GM12878 (cell line): ENCODE measurements around the gene ANAPC5. TPM values are rescaled to one million over a fixed set of nuclear protein-coding genes. Genes with fewer than 3 reads are reported as not detected.

Experiments
- ATF7 ChIP-seq: fragments of 450-650 bp; IDR thresholded peaks from 2 replicates; pipeline ENCODE4 v1.6.1; 2016; ENCODE audit warnings: low read depth, mild to moderate bottlenecking
- CBX5 ChIP-seq: sonication (generic); IDR thresholded peaks from 2 replicates; pipeline ENCODE4 v1.6.1; 2016; ENCODE audit warnings: low read depth, moderate library complexity, mild to moderate bottlenecking, inconsistent platforms
- DPF2 ChIP-seq: fragments of 450-650 bp; IDR thresholded peaks from 2 replicates; pipeline ENCODE4 v1.6.1; 2017; ENCODE audit warnings: mild to moderate bottlenecking
- FOXM1 ChIP-seq: IDR thresholded peaks from 2 replicates; pipeline ENCODE4 v1.6.1; 2012; ENCODE audit warnings: low read depth, mild to moderate bottlenecking, inconsistent platforms, low read length, moderate library complexity
- HDAC6 ChIP-seq: fragments of 200-600 bp; sonication (generic); IDR thresholded peaks from one replicate; pipeline ENCODE4 v1.8.0; 2017; ENCODE audit warnings: antibody characterized with exemption; ENCODE audit not compliant: unreplicated experiment
- KAT2A ChIP-seq: conservative IDR thresholded peaks from 2 replicates; pipeline ENCODE4 v1.6.1; 2011; ENCODE audit warnings: low read depth, low read length; ENCODE audit not compliant: control insufficient read depth
- KDM1A ChIP-seq: fragments of 200-600 bp; sonication (generic); IDR thresholded peaks from 2 replicates; pipeline ENCODE4 v1.6.1; 2016; ENCODE audit warnings: borderline replicate concordance
- MEF2B ChIP-seq: fragments of 450-650 bp; IDR thresholded peaks from 2 replicates; pipeline ENCODE4 v1.6.1; 2018; ENCODE audit warnings: mild to moderate bottlenecking, moderate library complexity; ENCODE audit not compliant: partially characterized antibody, poor library complexity, severe bottlenecking
- MTA2 ChIP-seq: fragments of 450-650 bp; IDR thresholded peaks from 2 replicates; pipeline ENCODE4 v1.6.1; 2016; ENCODE audit warnings: low read depth, mild to moderate bottlenecking, moderate library complexity
- MTA3 ChIP-seq: IDR thresholded peaks from 2 replicates; pipeline ENCODE4 v1.6.1; 2012; ENCODE audit warnings: low read length, inconsistent platforms, borderline replicate concordance
- NFIC ChIP-seq: IDR thresholded peaks from 2 replicates; pipeline ENCODE4 v1.6.1; 2012; ENCODE audit warnings: low read depth, mild to moderate bottlenecking, inconsistent platforms, low read length, moderate library complexity
- NFXL1 ChIP-seq: fragments of 450-650 bp; IDR thresholded peaks from 2 replicates; pipeline ENCODE4 v1.6.1; 2017; ENCODE audit warnings: antibody characterized with exemption, mild to moderate bottlenecking, borderline replicate concordance
- PML ChIP-seq: IDR thresholded peaks from 2 replicates; pipeline ENCODE4 v1.6.1; 2012; ENCODE audit warnings: low read length, inconsistent platforms
- POLR2AphosphoS5 ChIP-seq: IDR thresholded peaks from 2 replicates; pipeline ENCODE4 v1.6.1; 2011; ENCODE audit warnings: mild to moderate bottlenecking, low read length, inconsistent platforms
- RAD21 ChIP-seq: IDR thresholded peaks from 2 replicates; pipeline ENCODE4 v1.6.1; 2011; ENCODE audit warnings: mild to moderate bottlenecking, low read depth, low read length, moderate library complexity; ENCODE audit not compliant: insufficient read depth
- RELA ChIP-seq: fragments of 450-650 bp; IDR thresholded peaks from 2 replicates; pipeline ENCODE4 v1.8.0; 2014; ENCODE audit warnings: borderline replicate concordance; ENCODE audit not compliant: partially characterized antibody
- SPI1 ChIP-seq: IDR thresholded peaks from 2 replicates; pipeline ENCODE4 v1.6.1; 2011; ENCODE audit warnings: low read depth, mild to moderate bottlenecking, low read length, moderate library complexity, borderline replicate concordance; ENCODE audit not compliant: insufficient read depth
- TARDBP ChIP-seq: IDR thresholded peaks from 2 replicates; pipeline ENCODE4 v1.6.1; 2016; ENCODE audit warnings: borderline replicate concordance
- TCF3 ChIP-seq: IDR thresholded peaks from 2 replicates; pipeline ENCODE4 v1.6.1; 2012; ENCODE audit warnings: low read depth, mild to moderate bottlenecking, low read length, borderline replicate concordance; ENCODE audit not compliant: insufficient read depth
- ZNF24 ChIP-seq: fragments of 450-650 bp; IDR thresholded peaks from 2 replicates; pipeline ENCODE4 v1.6.1; 2017; ENCODE audit warnings: antibody characterized with exemption, mild to moderate bottlenecking
- polyA plus RNA-seq, 11 experiments: library from polyadenylated mRNA; depleted of rRNA in 4 of 11; unstranded in 6 of 11; stranded (reverse) in 5 of 11; fragments of >200 nt; fragmentation: Nextera tagmentation in 4 of 11; fragmentation: Illumina TruSeq in 1 of 11; extraction: Ambion mirVana in 4 of 11; extraction: Trizol in 1 of 11; gene quantifications; 1 replicate in 1 of 11; 2 replicates in 10 of 11; pipeline versions ENCODE4 v1.2.1 to v1.2.3, GENCODE V29; 2011 to 2016; ENCODE audit warnings: inconsistent platforms in 2 of 11, missing spikeins in 2 of 11, low read depth in 1 of 11
- total RNA-seq, 4 experiments: library from RNA; depleted of rRNA in 3 of 4; stranded (reverse); fragments of >200 nt in 3 of 4; fragmentation: Illumina TruSeq in 1 of 4; extraction: Trizol in 1 of 4; gene quantifications; 2 replicates each; pipeline versions ENCODE4 v1.2.1 to v1.2.3, GENCODE V29; 2013 to 2021
- TF ChIP-seq, protein P1 (sequence below): fragments of 450-650 bp; formaldehyde crosslinking; IDR thresholded peaks from 2 replicates; pipeline ENCODE4 v1.5.0; 2022; ENCODE audit warnings: mild to moderate bottlenecking, missing genetic modification characterization
- TF ChIP-seq, protein P2 (sequence below): fragments of 450-650 bp; IDR thresholded peaks from 2 replicates; pipeline ENCODE4 v1.6.1; 2017; ENCODE audit warnings: mild to moderate bottlenecking, low read depth, inconsistent platforms; ENCODE audit not compliant: poor library complexity, severe bottlenecking
- TF ChIP-seq, protein P3 (sequence below): fragments of 450-650 bp; IDR thresholded peaks from 2 replicates; pipeline ENCODE4 v1.6.1; 2016; ENCODE audit warnings: mild to moderate bottlenecking

ANAPC5 gene
- total and polyA plus RNA-seq, 10 of the 15 experiments (the other 5 are each of a cell fraction or from before 2014, with no cell fraction given) = 102 to 227 (median 166) TPM

DNA sequence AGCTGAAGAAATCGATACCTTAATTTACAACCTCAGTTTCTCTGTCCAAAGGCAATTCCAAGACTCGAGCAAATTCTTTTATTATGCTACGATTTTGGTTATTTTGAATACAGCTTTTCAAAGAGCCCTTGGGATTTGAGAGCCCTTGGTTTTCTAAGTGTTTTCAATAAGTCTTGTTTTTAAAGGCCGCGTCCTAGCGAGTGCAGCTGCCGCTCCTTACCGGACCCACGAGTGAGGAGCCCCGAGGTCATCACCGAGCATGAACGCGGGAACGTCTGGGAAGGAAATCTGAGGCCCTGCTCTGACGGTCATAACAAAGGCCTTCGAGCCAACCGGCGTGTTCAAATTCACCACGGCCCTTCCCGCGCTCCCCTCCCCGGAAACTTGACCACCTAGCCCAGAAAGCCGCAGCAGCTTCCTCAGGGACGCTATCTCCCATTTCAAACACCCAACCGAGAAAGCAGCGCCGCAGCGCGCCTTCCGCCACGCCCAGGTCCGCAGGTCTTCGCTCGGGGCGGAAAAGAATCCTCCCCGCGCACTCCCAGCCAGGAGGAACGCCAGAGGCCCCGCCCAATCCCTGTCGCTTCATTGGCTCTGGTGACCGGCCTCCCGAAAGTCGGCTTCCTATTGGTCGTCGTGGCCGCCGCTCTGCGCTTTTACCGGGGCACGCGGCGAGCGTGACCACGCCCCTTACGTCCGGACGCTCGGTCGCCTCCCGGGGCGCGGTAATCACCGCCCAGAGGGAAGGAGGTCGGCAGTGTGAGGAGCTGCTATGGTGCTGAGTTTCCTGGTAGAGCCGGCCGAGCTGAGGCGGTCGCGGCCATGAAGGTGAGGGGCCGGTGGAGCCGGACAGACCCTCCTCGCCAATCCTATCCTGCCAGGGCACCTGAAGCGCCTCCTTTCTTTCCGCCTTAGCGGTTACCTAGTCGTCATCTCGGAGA, 47.5 kb upstream of the ANAPC5 start, which contains the start of gene RNF34 (continued):
- TF ChIP-seq RAD21 (no peak), TCF3 (peak; percentile 57; the same call in 1 of the 2 replicates), MEF2B (no peak), ZNF24 (no peak), KDM1A (no peak), MTA3 (no peak), SPI1 (0 out of 2 replicates have a peak, but pooled peaks have one; percentile 4), PML (peak; percentile 98), KAT2A (no peak), DPF2 (peak; percentile 99), NFIC (no peak), ATF7 (0 out of 2 replicates have a peak, but pooled peaks have one; percentile 24), HDAC6 (no peak), NFXL1 (no peak), MTA2 (0 out of 2 replicates have a peak, but pooled peaks have one; percentile 19), FOXM1 (no peak), CBX5 (no peak), TARDBP (no peak), POLR2AphosphoS5 (peak; percentile 99), RELA (no peak)
- TF ChIP-seq, protein P1, sequence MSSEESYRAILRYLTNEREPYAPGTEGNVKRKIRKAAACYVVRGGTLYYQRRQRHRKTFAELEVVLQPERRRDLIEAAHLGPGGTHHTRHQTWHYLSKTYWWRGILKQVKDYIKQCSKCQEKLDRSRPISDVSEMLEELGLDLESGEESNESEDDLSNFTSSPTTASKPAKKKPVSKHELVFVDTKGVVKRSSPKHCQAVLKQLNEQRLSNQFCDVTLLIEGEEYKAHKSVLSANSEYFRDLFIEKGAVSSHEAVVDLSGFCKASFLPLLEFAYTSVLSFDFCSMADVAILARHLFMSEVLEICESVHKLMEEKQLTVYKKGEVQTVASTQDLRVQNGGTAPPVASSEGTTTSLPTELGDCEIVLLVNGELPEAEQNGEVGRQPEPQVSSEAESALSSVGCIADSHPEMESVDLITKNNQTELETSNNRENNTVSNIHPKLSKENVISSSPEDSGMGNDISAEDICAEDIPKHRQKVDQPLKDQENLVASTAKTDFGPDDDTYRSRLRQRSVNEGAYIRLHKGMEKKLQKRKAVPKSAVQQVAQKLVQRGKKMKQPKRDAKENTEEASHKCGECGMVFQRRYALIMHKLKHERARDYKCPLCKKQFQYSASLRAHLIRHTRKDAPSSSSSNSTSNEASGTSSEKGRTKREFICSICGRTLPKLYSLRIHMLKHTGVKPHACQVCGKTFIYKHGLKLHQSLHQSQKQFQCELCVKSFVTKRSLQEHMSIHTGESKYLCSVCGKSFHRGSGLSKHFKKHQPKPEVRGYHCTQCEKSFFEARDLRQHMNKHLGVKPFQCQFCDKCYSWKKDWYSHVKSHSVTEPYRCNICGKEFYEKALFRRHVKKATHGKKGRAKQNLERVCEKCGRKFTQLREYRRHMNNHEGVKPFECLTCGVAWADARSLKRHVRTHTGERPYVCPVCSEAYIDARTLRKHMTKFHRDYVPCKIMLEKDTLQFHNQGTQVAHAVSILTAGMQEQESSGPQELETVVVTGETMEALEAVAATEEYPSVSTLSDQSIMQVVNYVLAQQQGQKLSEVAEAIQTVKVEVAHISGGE (CRISPR knock-in tag) = no peak
- TF ChIP-seq, protein P2, sequence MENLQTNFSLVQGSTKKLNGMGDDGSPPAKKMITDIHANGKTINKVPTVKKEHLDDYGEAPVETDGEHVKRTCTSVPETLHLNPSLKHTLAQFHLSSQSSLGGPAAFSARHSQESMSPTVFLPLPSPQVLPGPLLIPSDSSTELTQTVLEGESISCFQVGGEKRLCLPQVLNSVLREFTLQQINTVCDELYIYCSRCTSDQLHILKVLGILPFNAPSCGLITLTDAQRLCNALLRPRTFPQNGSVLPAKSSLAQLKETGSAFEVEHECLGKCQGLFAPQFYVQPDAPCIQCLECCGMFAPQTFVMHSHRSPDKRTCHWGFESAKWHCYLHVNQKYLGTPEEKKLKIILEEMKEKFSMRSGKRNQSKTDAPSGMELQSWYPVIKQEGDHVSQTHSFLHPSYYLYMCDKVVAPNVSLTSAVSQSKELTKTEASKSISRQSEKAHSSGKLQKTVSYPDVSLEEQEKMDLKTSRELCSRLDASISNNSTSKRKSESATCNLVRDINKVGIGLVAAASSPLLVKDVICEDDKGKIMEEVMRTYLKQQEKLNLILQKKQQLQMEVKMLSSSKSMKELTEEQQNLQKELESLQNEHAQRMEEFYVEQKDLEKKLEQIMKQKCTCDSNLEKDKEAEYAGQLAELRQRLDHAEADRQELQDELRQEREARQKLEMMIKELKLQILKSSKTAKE = peak; percentile 27
- TF ChIP-seq, protein P3, sequence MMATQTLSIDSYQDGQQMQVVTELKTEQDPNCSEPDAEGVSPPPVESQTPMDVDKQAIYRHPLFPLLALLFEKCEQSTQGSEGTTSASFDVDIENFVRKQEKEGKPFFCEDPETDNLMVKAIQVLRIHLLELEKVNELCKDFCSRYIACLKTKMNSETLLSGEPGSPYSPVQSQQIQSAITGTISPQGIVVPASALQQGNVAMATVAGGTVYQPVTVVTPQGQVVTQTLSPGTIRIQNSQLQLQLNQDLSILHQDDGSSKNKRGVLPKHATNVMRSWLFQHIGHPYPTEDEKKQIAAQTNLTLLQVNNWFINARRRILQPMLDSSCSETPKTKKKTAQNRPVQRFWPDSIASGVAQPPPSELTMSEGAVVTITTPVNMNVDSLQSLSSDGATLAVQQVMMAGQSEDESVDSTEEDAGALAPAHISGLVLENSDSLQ = peak; percentile 100
